Stimulated activated CD4-positive, alpha-beta T cell treated with anti-CD3 and anti-CD28 coated beads, Interleukin-12 subunit alpha, Interleukin-12 subunit beta, amount 100 ng/mL, for 24 hours (primary cell): ENCODE data around the gene KCNH1.

Source experiments
- DNase-seq, 2 experiments: peaks; one replicate each; pipeline ENCODE4 v3.0.0-alpha.2; 2020; ENCODE audit warnings: low read depth in 2 of 2

Gene KCNH1

DNA sequence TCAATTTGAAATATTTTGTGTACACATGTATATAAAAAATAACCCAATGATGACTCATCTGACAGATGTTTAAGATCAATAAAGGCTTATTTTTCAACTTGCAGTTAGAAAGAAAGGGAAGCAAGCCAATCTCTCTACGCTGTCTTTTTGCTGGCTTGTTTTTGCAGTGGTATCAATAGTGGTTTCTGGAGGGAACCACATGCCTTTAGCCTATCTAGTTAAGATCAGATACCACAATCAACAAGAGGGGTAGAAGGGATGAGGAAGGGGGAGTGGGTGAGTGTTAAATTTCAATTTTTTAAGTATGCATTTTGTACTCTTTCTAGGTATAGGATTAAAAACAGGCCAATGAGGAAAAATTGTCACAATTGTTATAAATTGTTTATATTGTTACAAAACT is 276.2 kb downstream of the KCNH1 start:
- DNase-seq = no peak

DNA sequence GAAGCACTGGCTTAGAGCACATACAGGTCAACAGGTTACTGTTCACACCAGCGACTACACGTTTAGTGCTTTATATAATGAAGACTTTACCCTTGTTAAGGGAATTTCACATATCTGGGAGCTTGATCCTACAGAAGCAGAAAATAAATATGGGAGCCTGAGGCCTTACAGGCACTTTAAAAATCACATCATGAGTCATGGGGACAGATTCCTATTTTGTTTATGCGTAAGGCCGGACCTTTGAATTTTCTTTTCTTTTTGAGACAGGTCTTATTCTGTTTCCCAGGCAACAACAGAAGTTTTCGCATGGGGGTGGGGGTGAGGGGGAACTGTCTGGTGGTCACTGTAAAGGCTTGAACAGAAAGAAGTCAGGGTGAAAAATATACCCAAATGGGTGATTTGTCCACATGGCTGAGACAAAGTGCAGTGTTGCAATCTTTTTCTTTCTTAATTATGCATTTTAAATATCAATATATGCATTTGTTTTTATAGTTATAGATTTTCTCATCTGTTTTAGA is 276.7 kb downstream of the KCNH1 start:
- no peak for DNase-seq

DNA sequence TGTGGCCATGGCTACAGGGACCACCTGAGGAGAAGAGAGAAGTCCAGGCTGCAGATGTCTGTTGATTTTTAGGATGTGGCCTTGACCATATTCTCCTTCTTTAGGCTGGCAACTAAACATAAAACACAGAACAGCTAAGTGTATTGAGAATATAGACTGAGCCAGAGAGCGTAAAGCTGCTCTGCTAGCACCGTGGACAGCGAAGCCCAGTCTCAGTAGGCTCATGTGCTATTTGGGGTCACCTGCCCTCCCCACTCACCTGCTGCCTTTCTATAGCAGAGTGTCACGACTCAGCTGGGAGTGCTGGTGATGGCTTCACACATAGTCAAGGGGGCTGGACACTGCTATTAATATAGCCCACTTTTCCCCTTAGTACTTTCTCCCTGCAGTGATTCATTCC is 278.5 kb downstream of the KCNH1 start:
- DNase-seq = no peak

GRCh38 chr1:210853276-210853675 is 280.7 kb downstream of the KCNH1 start:
- DNase-seq = no peak

- no peak for DNase-seq
Observed at GRCh38 chr1:210850556-210850955, 283.4 kb downstream of the KCNH1 start.

GRCh38 chr1:210848474-210848873 is 285.5 kb downstream of the KCNH1 start:
- DNase-seq = no peak

- DNase-seq = no peak
Observed at GRCh38 chr1:210841926-210842625, 291.9 kb downstream of the KCNH1 start.

DNA sequence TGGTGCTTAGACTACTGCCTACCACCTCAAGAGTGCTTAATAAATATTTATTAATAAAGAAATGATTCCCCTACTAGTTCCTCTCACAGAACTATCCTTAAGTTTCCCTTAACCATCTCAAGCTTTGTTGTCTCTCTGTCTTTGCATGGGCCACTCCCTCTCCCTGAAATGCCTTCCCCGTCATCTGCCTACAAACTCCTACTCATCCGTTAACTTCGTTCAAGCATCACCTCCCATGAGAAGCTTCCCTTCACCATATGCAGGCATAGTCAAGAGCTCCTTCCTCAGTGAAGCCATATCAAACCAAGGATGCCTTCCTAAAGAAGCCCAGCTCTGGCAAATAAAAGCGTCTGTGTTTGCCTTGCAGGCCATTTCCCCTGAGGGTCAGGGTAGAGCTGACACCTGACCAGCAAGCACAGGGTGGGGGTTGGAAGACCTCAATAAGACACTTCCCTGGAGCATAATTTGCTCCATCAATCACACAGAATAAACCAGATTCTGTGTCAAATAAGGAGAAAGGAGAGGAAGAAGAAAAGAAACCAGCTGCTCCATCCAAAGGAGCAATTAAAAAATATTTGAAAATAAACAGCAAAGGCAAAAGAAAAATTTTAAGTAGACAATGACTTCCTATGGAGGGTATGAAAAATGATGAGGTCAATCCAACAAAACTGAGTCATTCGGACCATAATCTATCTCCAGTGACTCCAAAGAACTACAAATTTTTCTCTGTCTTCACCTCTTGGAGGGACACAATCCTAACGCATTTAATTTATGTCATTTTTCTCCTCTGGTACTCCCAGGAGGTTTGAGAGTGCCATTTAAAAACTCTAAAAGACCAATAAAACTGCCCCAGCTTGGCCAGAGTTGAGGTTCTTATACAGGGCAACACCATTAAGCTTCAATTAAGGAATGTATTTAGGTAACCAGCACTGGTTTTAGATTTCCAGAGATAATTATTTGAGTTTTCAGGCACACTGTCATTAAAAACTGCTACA is 303.6 kb downstream of the KCNH1 start:
- no peak for DNase-seq

GRCh38 chr1:210828996-210829596 is 304.9 kb downstream of the KCNH1 start:
- DNase-seq = no peak

DNA sequence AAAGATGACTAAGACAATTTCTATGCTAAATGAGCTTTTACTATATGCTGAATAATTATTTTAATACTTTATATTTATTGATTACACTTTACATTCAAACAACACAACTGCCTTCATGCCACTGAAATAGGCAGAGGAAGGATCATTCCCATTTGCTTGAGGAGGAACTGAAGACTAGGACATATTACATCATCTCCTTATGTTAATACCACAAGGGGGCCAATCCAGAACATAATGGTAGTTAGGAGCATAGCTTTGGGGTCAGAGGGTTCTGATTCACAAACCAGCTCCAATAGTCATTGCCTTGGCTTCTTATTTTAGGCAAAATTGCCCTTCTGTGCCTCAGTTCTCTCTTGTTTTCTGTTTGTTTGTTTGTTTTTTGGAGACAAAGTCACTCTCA is 306.5 kb downstream of the KCNH1 start:
- DNase-seq = no peak

DNA sequence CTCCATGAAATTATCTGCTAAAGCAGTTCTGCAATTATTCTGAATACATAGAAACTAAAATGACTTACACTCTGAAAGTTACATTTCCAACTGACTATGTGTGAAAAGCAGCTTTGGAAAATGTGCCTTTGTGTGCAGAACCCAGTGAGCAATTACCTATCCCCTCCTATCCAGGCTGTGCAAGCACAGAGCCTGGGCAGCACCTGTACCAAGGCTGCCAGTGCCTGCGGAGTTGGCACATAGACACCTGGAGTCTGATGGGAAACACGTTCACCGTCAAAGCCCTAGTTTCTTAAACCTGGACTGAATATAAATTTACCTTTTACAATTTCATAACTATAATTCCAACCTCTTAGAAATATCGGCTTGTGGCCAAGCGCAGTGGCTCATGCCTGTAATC is 307.3 kb downstream of the KCNH1 start:
- DNase-seq = no peak

DNA sequence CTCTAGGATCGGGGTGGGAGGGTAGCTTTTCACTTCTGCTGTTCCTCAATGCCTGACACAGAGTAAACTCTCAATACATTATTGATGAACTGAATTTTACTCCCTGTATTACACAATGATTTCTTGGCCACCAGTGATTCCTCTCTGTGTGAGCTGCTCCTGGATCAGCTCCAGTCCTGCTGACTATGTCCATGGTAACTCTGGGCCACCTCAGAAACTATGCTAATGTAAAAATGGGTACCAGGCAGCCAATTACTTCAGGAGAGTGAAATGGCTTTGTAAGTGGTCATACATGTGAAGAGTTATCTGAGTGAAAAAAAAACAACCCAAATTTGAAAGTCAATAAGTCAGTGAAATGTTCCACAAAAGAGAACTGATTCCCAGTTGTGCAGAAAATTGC is 311.0 kb downstream of the KCNH1 start:
- DNase-seq = no peak

- DNase-seq = no peak
Observed at GRCh38 chr1:210822241-210822640, 311.7 kb downstream of the KCNH1 start.

DNA sequence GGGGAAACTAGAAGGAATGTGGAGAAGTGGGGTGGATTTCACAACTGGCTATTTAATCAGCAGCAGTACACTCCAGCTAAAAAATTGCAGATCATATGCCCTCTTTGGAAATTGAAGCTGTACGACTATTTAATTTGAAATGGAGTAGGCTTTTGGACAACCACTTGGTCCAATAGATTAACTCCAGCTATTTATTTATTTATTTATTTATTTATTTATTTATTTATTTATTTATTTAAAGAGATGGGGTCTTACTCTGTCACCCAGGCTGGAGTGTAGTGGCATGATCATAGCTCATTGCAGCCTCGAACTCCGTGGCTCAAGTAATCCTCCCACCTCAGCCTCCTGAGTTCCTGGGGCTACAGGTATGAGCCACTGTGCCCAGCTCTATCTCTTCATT is 312.3 kb downstream of the KCNH1 start:
- no peak for DNase-seq

DNA sequence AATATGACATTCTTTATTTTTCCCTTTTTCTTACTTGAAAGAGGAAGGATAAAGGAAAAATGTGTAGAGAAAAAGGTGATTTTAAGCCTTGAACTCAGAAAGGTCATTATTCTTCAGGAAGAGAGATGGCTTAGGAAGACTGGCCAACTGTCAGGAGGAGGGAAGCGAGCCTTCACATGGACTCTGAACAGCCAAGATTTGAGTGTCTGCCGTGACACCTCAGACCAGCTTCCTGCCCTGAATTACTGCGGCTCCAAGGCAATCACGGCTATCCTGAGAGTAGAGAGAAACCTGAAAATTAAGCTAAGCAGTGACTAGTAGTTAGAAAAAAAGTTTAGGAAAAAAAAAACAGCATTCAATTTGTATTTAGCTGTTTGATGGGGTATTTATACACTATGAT is 314.7 kb downstream of the KCNH1 start:
- no peak for DNase-seq

DNA sequence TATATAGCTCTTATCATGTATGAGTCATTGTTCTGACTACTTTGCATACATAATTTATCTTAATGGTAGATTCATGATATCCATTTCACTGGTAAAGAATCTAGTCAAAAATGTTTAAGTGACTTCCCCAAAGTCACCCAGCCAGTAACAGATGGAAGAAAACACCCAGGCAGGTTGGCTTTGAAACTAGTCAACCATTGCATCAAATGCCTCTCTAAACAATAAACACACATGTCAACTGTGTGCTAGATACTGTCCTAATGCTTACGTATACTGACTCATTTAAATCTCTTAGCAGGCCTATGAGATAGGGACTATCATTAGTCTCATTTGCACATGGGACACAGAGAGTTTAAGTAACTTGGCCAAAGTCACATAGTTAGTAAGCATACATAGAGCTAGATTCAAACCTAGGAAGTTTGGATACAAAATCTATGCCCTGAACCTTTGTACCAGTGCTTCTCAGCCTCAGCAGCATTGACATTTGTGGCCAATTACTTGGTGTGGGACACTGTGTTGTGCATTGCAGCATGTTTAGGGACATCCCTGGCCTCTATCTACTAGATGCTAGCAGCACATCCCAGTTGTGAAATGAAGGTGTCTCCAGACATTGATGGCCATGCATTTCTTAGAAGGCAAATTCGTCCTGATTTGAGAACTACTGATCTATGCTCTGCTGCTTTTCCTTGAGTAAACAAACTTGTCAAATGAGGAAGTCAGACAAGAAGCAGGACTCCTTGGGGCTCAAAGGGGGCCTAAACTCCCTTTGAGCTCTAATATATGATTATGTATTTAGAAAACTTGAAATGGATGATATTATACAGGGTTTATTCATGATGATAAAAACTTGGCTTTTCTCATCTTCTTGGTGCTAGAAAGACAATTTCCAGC is 316.3 kb downstream of the KCNH1 start:
- DNase-seq = no peak

DNA sequence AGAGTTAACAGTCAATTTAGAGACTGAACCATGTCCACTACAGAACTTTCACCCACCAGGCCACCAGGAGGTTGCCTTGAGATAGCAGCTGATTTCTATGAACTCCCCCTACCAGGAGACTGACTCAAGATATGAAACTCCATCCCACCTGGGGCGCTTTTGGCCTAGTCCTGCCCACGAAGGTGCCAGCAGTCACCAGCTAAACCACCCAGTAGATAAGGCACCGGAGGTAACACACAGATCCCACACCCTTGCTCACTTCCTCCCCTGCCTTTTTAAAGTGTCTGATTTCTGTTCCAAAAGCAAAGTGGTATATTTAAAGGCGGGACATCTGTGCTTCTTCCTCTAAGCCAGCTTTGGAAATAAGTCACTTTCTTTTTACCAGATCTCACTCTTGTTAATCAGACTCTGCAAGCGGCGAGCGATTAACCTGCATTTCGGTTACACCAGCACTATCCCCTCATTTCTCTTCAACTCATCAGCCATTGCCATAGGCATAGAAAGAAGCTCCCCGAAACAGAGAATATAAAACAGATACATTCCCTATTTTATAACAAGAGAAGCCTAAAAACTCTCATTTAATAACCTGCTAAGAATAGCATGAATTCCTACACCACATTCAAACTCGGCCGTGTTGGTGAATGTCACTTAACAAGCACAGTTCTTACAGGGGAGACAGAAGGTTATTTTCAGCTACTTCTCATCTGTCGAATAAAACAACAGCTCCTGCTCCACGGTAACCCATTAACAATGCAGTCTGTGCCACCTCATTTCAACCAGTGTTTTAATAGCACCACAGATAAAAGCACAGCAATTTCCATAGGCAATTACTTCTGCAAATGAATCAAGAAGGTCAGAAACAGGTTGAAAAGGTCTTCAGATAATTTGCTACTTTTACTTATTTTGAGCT is 318.1 kb downstream of the KCNH1 start:
- DNase-seq = no peak

GRCh38 chr1:210814382-210815123 is 319.4 kb downstream of the KCNH1 start:
- DNase-seq = no peak

GRCh38 chr1:210801501-210801900 is 332.4 kb downstream of the KCNH1 start:
- no peak for DNase-seq

GRCh38 chr1:210800756-210801155 is 333.2 kb downstream of the KCNH1 start:
- DNase-seq = no peak
